Peyer's patch (tissue), 4 donors: ENCODE results near the gene TPI1. TPM values are rescaled to one million over a fixed set of nuclear protein-coding genes. Genes with fewer than 3 reads are reported as not detected.

Experiments
- DNase-seq, 3 donors: peaks; one replicate each; pipeline ENCODE4 v3.0.0-alpha.2; 2017 to 2019
- H3K27ac ChIP-seq, 4 donors: fragments of 200-600 bp; sonication (generic); one replicate each; pipeline ENCODE4 v1.5.1; 2016 to 2019
- H3K27me3 ChIP-seq, 2 donors: fragments of 200-600 bp; sonication (generic); one replicate each; pipeline ENCODE4 v1.5.1; 2019
- H3K36me3 ChIP-seq, 3 donors: fragments of 200-600 bp; sonication (generic); one replicate each; pipeline ENCODE4 v1.5.1; 2016 to 2019
- H3K4me1 ChIP-seq, 4 donors: fragments of 200-600 bp; sonication (generic); one replicate each; pipeline ENCODE4 v1.5.1; 2016 to 2019
- H3K4me3 ChIP-seq, 4 donors: fragments of 200-600 bp; sonication (generic); 1 replicate in 3 of 4; 2 replicates in 1 of 4; pipeline ENCODE4 v1.5.1; 2016 to 2019; ENCODE audit warnings: mild to moderate bottlenecking in 1 of 4
- H3K9me3 ChIP-seq, 4 donors: fragments of 200-600 bp; sonication (generic); one replicate each; pipeline ENCODE4 v1.5.1; 2016 to 2019; ENCODE audit warnings: mild to moderate bottlenecking in 1 of 4
- POLR2A ChIP-seq, 2 donors: fragments of 450-650 bp; IDR thresholded peaks; one replicate each; pipeline ENCODE4 v1.5.1; 2017; ENCODE audit warnings: antibody characterized with exemption in 2 of 2, mild to moderate bottlenecking in 2 of 2, moderate library complexity in 2 of 2
- total RNA-seq, 4 donors: library from RNA; depleted of rRNA; stranded (reverse); fragments of >200 nt; gene quantifications; one replicate each; pipeline ENCODE4 v1.1.0, GENCODE V29; 2016
- TF ChIP-seq, protein P1 (sequence below), 6 experiments: fragments of 450-650 bp in 4 of 6; fragments of 200-600 bp in 2 of 6; sonication (generic) in 1 of 6; IDR thresholded peaks; one replicate each; pipeline ENCODE4 v1.5.1; 2017 to 2019; ENCODE audit warnings: antibody characterized with exemption in 6 of 6, mild to moderate bottlenecking in 3 of 6, moderate library complexity in 1 of 6

TPI1 gene
- total RNA-seq, 4 donors from 2014 or later, result 591 to 1,061 (median 658) TPM

GRCh38 chr12:6824085-6824775 is 43.1 kb upstream of the TPI1 start:
- Histone ChIP-seq H3K9me3 (no peaks in the 10 kb centered on the region), H3K4me3 (no peak overlapping the region), H3K36me3 (no peaks in the 10 kb centered on the region), H3K4me1 (peaks cover 0 to 13% (median 6%) of the 10 kb centered on the region in 4 donors), H3K27me3 (no peaks in the 10 kb centered on the region), H3K27ac (no peak overlapping the region)
- TF ChIP-seq POLR2A (IDR thresholded peaks at IDR 0.05), result no peak
- TF ChIP-seq, protein P1, sequence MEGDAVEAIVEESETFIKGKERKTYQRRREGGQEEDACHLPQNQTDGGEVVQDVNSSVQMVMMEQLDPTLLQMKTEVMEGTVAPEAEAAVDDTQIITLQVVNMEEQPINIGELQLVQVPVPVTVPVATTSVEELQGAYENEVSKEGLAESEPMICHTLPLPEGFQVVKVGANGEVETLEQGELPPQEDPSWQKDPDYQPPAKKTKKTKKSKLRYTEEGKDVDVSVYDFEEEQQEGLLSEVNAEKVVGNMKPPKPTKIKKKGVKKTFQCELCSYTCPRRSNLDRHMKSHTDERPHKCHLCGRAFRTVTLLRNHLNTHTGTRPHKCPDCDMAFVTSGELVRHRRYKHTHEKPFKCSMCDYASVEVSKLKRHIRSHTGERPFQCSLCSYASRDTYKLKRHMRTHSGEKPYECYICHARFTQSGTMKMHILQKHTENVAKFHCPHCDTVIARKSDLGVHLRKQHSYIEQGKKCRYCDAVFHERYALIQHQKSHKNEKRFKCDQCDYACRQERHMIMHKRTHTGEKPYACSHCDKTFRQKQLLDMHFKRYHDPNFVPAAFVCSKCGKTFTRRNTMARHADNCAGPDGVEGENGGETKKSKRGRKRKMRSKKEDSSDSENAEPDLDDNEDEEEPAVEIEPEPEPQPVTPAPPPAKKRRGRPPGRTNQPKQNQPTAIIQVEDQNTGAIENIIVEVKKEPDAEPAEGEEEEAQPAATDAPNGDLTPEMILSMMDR (IDR thresholded peaks at IDR 0.05), result no peak
- peak in 1 of 3 donors; percentile 43 for DNase-seq

GRCh38 chr12:6824901-6825381 is 42.4 kb upstream of the TPI1 start:
- Histone ChIP-seq H3K27ac (no peak overlapping the region), H3K4me3 (no peak overlapping the region), H3K9me3 (no peaks in the 10 kb centered on the region), H3K4me1 (peaks cover 0 to 21% (median 8%) of the 10 kb centered on the region in 4 donors), H3K36me3 (no peaks in the 10 kb centered on the region), H3K27me3 (no peaks in the 10 kb centered on the region)
- DNase-seq, result no peak
- no peak for TF ChIP-seq POLR2A (IDR thresholded peaks at IDR 0.05)
- TF ChIP-seq, protein P1 (IDR thresholded peaks at IDR 0.05), result no peak

DNA sequence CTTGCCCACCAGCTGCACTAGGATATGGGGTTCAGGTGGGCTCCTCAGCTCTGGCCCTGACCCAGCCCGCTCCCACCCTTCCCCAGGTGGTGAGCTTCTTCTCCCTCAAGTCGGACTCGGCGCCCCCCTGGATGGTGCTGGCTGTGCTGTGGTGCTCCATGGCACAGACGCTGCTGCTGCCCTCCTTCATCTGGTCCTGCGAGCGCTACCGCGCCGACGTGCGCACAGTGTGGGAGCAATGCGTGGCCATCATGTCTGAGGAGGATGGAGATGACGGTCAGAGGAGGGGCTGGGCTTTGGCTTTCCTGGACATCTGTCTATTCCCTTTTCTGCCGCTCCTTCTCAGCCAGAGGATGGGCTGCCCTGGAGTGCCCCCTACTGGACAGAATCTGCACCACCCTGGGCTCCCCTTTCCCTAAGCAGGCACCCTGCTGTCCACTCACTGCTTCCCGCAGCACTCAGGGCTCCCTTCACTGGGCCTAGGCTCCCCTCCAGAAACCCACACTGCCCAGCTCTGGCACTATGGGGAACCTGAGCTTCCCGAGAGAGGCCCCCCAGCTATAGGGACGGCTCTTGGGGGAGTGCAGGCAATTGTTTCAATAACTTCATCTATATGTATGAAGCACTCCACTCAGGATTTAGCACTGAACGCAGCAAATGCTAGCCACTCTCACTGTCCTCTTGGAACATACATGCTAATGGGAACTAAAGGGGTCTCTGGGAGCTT is 41.8 kb upstream of the TPI1 start:
- TF ChIP-seq, protein P1 (IDR thresholded peaks at IDR 0.05), result peak; percentile 76 to 95 (median 90)
- no peak for TF ChIP-seq POLR2A (IDR thresholded peaks at IDR 0.05)
- DNase-seq, result peak; percentile 73 to 93 (median 90)
- H3K27me3 ChIP-seq, result no peaks in the 10 kb centered on the region
- H3K36me3 ChIP-seq, result no peaks in the 10 kb centered on the region
- no peak overlapping the region for H3K4me3 ChIP-seq
- no peaks in the 10 kb centered on the region for H3K9me3 ChIP-seq
- H3K4me1 ChIP-seq, result peaks cover 0 to 22% (median 8%) of the 10 kb centered on the region in 4 donors
- no peak overlapping the region for H3K27ac ChIP-seq

GRCh38 chr12:6826125-6826733 is 41.1 kb upstream of the TPI1 start:
- no peaks in the 10 kb centered on the region for H3K27me3 ChIP-seq
- no peak overlapping the region for H3K4me3 ChIP-seq
- H3K9me3 ChIP-seq, result no peaks in the 10 kb centered on the region
- H3K36me3 ChIP-seq, result no peaks in the 10 kb centered on the region
- no peak overlapping the region for H3K27ac ChIP-seq
- no peak for TF ChIP-seq POLR2A (IDR thresholded peaks at IDR 0.05)
- TF ChIP-seq, protein P1 (IDR thresholded peaks at IDR 0.05), result no peak
- H3K4me1 ChIP-seq, result peaks cover 0 to 22% (median 8%) of the 10 kb centered on the region in 4 donors
- no peak for DNase-seq

DNA sequence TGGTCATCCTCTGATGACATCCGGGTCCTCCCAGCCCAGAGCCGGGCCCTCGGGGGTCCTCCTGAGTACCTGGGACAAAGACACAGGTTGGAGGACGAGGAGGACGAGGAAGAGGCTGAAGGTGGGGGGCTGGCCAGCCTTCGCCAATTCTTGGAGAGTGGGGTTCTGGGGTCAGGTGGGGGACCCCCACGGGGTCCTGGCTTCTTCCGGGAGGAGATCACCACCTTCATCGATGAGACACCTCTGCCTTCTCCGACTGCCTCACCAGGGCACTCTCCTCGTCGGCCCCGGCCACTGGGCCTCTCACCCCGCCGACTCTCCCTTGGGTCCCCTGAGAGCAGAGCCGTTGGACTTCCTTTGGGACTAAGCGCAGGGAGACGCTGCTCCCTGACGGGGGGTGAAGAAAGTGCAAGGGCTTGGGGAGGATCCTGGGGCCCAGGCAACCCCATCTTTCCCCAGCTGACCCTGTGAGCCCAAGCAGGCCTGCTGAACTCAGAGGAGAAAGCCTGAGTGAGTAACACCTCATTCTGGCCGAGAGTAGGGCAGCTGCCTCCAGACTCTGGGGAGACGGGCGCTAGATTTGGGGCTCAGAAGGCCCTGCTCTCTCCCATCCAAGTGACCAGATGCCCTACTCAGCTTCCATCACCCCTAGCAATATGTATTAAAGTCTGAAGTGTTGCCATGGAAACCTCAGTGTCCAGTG is 40.4 kb upstream of the TPI1 start:
- H3K36me3 ChIP-seq, result no peaks in the 10 kb centered on the region
- no peak overlapping the region for H3K4me3 ChIP-seq
- no peaks in the 10 kb centered on the region for H3K9me3 ChIP-seq
- H3K27me3 ChIP-seq, result no peaks in the 10 kb centered on the region
- peak overlapping the region in 3 of 4 donors; percentile 36 to 72 (median 52) for H3K27ac ChIP-seq
- no peak for DNase-seq
- H3K4me1 ChIP-seq, result peaks cover 0 to 22% (median 8%) of the 10 kb centered on the region in 4 donors
- TF ChIP-seq POLR2A (IDR thresholded peaks at IDR 0.05), result no peak
- TF ChIP-seq, protein P1 (IDR thresholded peaks at IDR 0.05), result no peak
